Transverse colon (tissue), 4 donors: Measurements from ENCODE around the gene DNAJA4.

Source experiments
- POLR2A ChIP-seq: fragments of 450-650 bp; IDR thresholded peaks from one replicate; pipeline ENCODE4 v1.6.1; 2016; ENCODE audit warnings: antibody characterized with exemption, mild to moderate bottlenecking, moderate library complexity
- POLR2AphosphoS5 ChIP-seq, 3 donors: sonication (generic); formaldehyde crosslinking; IDR thresholded peaks; one replicate each; pipeline ENCODE4 v1.6.1; 2016; ENCODE audit warnings: antibody characterized with exemption in 3 of 3
- TF ChIP-seq, protein P1 (sequence below), 5 experiments: fragments of 200-600 bp in 3 of 5; fragments of 450-650 bp in 2 of 5; sonication (generic) in 3 of 5; IDR thresholded peaks; 1 replicate in 2 of 5; 2 replicates in 3 of 5; pipeline ENCODE4 v1.5.1; 2016 to 2017; ENCODE audit warnings: antibody characterized with exemption in 5 of 5, inconsistent platforms in 3 of 5, mild to moderate bottlenecking in 2 of 5, moderate library complexity in 1 of 5

DNA sequence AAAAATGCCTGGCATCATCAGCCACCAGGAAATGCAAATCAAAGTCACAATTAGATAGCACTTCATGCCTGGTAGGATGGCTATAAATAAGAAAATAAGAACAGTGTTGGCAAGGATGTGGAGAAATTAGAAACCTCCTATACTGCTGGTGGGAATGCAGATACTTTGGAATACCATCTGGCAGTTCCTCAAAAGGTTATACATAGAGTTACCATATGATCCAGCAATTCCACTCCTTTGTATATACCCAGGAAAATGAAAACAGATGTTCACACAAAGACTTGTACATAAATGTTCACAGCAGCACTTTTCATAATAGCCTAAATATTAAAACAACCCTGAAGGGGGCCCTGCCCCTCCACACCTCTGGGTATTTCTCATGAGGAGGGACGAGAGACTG is 43.6 kb upstream of the DNAJA4 start:
- no peak for TF ChIP-seq POLR2AphosphoS5 (IDR thresholded peaks at IDR 0.05)
- TF ChIP-seq, protein P1, sequence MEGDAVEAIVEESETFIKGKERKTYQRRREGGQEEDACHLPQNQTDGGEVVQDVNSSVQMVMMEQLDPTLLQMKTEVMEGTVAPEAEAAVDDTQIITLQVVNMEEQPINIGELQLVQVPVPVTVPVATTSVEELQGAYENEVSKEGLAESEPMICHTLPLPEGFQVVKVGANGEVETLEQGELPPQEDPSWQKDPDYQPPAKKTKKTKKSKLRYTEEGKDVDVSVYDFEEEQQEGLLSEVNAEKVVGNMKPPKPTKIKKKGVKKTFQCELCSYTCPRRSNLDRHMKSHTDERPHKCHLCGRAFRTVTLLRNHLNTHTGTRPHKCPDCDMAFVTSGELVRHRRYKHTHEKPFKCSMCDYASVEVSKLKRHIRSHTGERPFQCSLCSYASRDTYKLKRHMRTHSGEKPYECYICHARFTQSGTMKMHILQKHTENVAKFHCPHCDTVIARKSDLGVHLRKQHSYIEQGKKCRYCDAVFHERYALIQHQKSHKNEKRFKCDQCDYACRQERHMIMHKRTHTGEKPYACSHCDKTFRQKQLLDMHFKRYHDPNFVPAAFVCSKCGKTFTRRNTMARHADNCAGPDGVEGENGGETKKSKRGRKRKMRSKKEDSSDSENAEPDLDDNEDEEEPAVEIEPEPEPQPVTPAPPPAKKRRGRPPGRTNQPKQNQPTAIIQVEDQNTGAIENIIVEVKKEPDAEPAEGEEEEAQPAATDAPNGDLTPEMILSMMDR (IDR thresholded peaks at IDR 0.05) = no peak
- TF ChIP-seq POLR2A = no peak
